ENCODE data around the gene JADE1.

Gene JADE1

GRCh38 chr4:128840711-128841318 lies 31.3 kb downstream of the JADE1 start:
- no peak for DNase-seq (ENCODE audit: extremely low read depth, low read depth)
- no peak for TF ChIP-seq CTCF (IDR thresholded peaks at IDR 0.05; ENCODE audit: low read depth, low read length, missing control alignments)
- H3K4me3 ChIP-seq (replicated peaks; ENCODE audit: low read depth, low read length): no peak overlapping the region

GRCh38 chr4:128841402-128841801 lies 31.9 kb downstream of the JADE1 start:
- TF ChIP-seq CTCF (IDR thresholded peaks at IDR 0.05; ENCODE audit: low read depth, low read length, missing control alignments): no peak
- no peak for DNase-seq (ENCODE audit: extremely low read depth, low read depth)

GRCh38 chr4:128844931-128845330 lies 35.4 kb downstream of the JADE1 start:
- DNase-seq (ENCODE audit: extremely low read depth, low read depth): no peak
- TF ChIP-seq CTCF (IDR thresholded peaks at IDR 0.05; ENCODE audit: low read depth, low read length, missing control alignments): no peak
- H3K4me3 ChIP-seq (replicated peaks; ENCODE audit: low read depth, low read length): no peak overlapping the region

More at GRCh38 chr4:128841402-128841801, 31.9 kb downstream of the JADE1 start:
- no peak overlapping the region for H3K4me3 ChIP-seq (replicated peaks; ENCODE audit: low read depth, low read length)

- no peak overlapping the region for H3K4me3 ChIP-seq (replicated peaks; ENCODE audit: low read depth, low read length)
- no peak for TF ChIP-seq CTCF (IDR thresholded peaks at IDR 0.05; ENCODE audit: low read depth, low read length, missing control alignments)
- no peak for DNase-seq (ENCODE audit: extremely low read depth, low read depth)
These were observed 36.6 kb downstream of the JADE1 start for GRCh38 chr4:128846063-128846462.

- no peak for TF ChIP-seq CTCF (IDR thresholded peaks at IDR 0.05; ENCODE audit: low read depth, low read length, missing control alignments)
- H3K4me3 ChIP-seq (replicated peaks; ENCODE audit: low read depth, low read length): no peak overlapping the region
- DNase-seq (ENCODE audit: extremely low read depth, low read depth): no peak
These were observed 37.7 kb downstream of the JADE1 start for GRCh38 chr4:128847082-128847724.

GRCh38 chr4:128848461-128848860 lies 39.0 kb downstream of the JADE1 start:
- TF ChIP-seq CTCF (IDR thresholded peaks at IDR 0.05; ENCODE audit: low read depth, low read length, missing control alignments): no peak
- DNase-seq (ENCODE audit: extremely low read depth, low read depth): no peak
- H3K4me3 ChIP-seq (replicated peaks; ENCODE audit: low read depth, low read length): no peak overlapping the region
